ENCODE measurements around the gene UBXN1.
A peak's percentile ranks its signal among the peaks of the same experiment; 100 is the strongest.

Gene UBXN1

DNA sequence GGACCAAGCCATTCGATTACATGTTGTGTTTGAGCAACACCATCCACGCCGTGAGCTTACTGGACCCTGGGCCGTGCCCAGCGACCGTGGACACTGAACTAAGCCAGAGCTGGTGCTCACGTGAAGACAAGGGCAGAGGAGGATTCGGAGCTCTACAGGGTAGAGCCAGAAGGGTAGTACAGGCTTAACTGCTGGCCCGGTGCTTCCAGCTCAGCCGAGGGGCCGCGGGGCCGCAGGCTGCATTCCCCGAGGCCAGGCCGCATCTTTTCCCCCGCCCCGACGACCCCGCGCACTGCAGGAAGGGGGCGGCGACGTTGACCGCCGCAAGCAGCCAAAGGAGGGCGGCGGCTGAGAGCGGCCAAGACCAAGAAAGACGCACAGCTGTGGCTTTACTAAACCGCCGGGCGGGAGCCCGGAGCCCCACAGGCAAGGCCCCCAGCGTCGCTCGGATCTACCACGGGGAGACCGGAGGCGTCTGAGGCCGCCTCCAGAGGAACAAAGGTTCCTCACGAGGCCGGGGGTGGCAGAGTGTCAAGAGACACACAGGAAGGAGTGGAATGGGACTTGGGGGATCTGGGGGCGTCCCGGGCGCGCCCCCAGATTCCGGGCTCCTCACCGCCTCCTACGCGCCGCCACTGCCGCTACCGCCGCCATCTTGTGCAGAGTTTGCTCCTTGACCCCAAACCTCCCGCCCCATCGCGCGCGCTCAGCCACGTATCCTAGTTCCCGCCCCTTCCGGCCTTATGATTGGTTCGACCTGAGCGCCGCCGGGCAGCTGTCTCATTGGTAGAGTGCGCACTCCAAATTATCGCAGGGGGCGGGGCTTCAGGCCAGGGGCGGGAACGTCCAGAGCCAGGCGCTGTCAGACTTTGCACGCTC is 32.7 kb downstream of the UBXN1 start, which contains the start of gene GANAB:
GANAB (minus strand) TSS at position 668 of the 879 bp plus-strand sequence; CDS start at position 654, 14 bp downstream.
- peak; percentile 84 to 97 (median 95) for DNase-seq

GRCh38 chr11:62645671-62645945 is 33.3 kb downstream of the UBXN1 start:
- no peak for DNase-seq

DNA sequence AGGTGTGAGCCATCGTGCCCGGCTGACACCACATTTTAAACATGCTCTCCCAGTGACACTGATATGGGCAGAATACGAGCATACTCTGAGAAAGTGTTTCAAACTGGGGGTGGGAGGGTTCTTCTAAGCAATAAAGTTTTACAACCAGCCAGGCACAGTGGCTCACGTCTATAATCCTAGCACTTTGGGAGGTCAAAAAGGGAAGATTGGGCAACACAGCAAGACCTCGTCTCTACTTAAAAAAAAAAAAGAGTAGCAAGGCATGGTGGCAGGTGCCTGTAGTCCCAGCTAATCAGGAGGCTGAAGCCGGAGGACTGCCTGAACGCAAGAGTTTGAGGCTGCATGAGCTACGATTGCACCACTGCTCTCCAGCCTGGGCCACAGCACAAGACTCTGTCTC is 34.7 kb downstream of the UBXN1 start:
- no peak for DNase-seq

DNA sequence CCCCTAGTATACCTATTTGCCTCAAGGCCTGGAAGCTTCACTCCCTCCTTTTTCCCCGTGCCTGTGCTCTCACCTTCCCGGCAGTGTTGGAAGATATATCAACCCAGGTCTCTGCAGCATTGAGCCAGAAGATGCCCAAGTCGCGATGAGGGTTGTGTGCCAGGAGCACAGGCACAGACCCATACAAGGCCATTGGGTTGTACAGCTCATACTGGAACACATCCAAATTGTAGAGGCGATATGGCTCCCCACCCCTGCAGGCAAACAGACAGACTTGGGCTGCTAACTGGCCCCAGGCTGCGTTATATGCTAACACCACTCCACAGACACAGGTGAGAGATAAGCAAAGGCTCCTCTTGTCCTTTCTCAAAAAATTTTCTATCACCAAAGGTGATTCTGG is 46.4 kb downstream of the UBXN1 start:
- DNase-seq, result no peak

DNA sequence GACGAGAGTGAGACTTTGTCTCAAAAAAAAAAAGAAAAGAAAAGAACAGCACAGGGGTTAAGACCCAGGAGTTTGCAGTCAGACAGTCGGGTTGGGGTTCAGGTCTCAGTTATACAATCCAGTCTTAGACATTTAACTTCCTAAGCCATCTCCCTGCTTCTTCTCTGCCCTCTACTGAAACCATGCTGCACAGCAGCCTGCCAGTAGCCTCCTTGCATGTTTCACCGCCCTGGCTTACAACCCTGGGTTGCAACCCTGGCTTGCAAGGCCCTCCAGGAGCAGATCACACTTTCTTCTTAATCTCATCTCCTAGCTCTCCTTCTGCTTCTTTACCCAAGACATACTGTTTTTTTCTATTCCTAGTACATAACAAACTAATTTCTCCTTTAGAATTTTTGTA is 51.2 kb downstream of the UBXN1 start:
- DNase-seq, result no peak
